Common myeloid progenitor, CD34-positive (primary cell): ENCODE results near the gene STX16.

Source experiments
- CTCF ChIA-PET: fragments of 350-600 bp; sonication (Branson Sonifier 250); formaldehyde crosslinking; loops from one replicate; lab custom pipeline; 2021; ENCODE audit warnings: antibody characterized with exemption; lab: Charles Lee
- POLR2A ChIA-PET: fragments of 350-600 bp; sonication (Branson Sonifier 250); formaldehyde crosslinking; loops from one replicate; lab custom pipeline; 2021; ENCODE audit warnings: antibody characterized with exemption; lab: Charles Lee
- DNase-seq, 3 donors: peaks; one replicate each; pipeline versions ENCODE4 v3.0.0 to v3.0.0-alpha.2; 2013
- H3K27ac ChIP-seq, 2 experiments: 1 replicate in 1 of 2; 2 replicates in 1 of 2; pipeline ENCODE4 v1.7.0; 2013; ENCODE audit warnings: inconsistent platforms in 2 of 2, low read length in 2 of 2, mild to moderate bottlenecking in 2 of 2, low read depth in 1 of 2, moderate library complexity in 1 of 2; ENCODE audit not compliant: severe bottlenecking in 2 of 2, insufficient read depth in 1 of 2, poor library complexity in 1 of 2
- H3K27me3 ChIP-seq, 5 experiments: replicated peaks in 2 of 5; 1 replicate in 3 of 5; 2 replicates in 2 of 5; pipeline versions ENCODE4 v1.6.1 to v1.7.0; 2013; ENCODE audit warnings: low read length in 4 of 5, mild to moderate bottlenecking in 2 of 5, moderate library complexity in 2 of 5, inconsistent platforms in 1 of 5; ENCODE audit not compliant: insufficient read depth in 5 of 5, control insufficient read depth in 4 of 5
- H3K36me3 ChIP-seq, 4 experiments: 1 replicate in 2 of 4; 2 replicates in 2 of 4; pipeline versions ENCODE4 v1.6.1 to v1.7.0; 2013; ENCODE audit warnings: low read length in 3 of 4, control low read depth in 1 of 4, mild to moderate bottlenecking in 1 of 4; ENCODE audit not compliant: control insufficient read depth in 4 of 4, insufficient read depth in 4 of 4
- H3K4me1 ChIP-seq, 4 experiments: 1 replicate in 3 of 4; 2 replicates in 1 of 4; pipeline versions ENCODE4 v1.6.1 to v1.7.1; 2013; ENCODE audit warnings: low read length in 3 of 4, mild to moderate bottlenecking in 3 of 4, control low read depth in 1 of 4, inconsistent platforms in 1 of 4, moderate library complexity in 1 of 4; ENCODE audit not compliant: control insufficient read depth in 4 of 4, insufficient read depth in 4 of 4; ENCODE audit errors: control extremely low read depth in 1 of 4
- H3K4me3 ChIP-seq, 7 experiments: 1 replicate in 4 of 7; 2 replicates in 3 of 7; pipeline versions ENCODE4 v1.5.1 to v1.7.0; 2013; ENCODE audit warnings: mild to moderate bottlenecking in 7 of 7, low read length in 6 of 7, moderate library complexity in 6 of 7, inconsistent platforms in 2 of 7, low read depth in 2 of 7, control low read depth in 1 of 7; ENCODE audit not compliant: insufficient read depth in 4 of 7, control insufficient read depth in 1 of 7; ENCODE audit errors: extremely low read depth in 1 of 7
- H3K9me3 ChIP-seq, 5 experiments: 1 replicate in 4 of 5; 2 replicates in 1 of 5; pipeline versions ENCODE4 v1.6.1 to v1.7.1; 2013; ENCODE audit warnings: low read length in 4 of 5, mild to moderate bottlenecking in 2 of 5, inconsistent platforms in 1 of 5, low read depth in 1 of 5, moderate library complexity in 1 of 5; ENCODE audit not compliant: control insufficient read depth in 4 of 5, insufficient read depth in 2 of 5; ENCODE audit errors: control extremely low read depth in 1 of 5
- WGBS: methylation state at CpG from one replicate; pipeline ENCODE4 v1.1.5; 2013; ENCODE audit not compliant: insufficient coverage; 5-methylcytosine and 5-hydroxymethylcytosine counted together

STX16 gene

DNA sequence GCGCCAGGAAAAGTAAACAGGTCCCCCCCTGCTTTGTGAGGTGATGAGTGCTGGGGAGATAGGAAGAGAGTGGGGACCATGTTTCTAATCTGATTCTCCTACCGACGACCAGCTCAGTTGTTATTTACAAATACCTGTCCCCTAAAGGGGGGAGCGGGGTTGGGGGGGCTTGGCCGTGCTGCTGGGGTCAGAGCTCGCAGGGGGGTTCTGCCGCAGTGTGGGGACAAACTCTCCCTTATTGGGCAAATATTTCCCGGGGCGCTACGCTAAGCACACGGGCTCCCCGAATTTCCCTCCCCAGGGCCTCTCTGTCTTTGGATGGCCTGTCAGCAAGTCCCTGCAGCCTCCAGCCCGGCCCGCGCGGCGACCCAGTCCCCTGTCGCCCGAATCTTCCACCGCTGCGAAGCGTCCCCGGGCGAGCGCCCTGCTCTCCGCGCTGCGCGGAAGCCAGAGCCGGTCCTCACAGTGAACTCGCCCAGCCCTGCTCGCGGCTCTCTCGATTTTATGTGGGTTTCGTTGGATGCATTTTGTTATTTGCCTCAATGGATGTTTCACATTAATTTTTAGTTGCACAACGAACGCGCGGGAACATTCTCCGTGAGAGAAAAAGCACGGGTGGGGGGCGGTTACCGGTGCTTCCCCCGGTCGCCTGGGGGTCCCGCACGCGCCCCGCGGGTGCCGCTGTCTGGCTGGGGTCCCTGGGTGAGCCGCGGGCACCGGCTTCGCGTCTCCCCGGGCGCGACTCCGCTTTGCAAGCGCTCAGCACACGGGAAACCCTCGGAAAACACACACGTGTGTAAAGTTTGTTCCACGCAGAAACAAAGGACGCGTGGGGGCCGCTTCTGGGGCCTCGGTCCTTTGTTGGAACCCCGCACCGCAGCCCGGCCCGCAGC, 1.5 kb upstream of the STX16 start:
- POLR2A ChIA-PET = no interaction called here
- Histone ChIP-seq H3K27ac (no peak overlapping the region), H3K36me3 (no peaks in the 10 kb centered on the region), H3K4me3 (peak overlapping the region; percentile 87 to 100 (median 97)), H3K27me3 (peaks cover 0 to 6% (median 0%) of the 10 kb centered on the region in 5 experiments), H3K4me1 (peaks cover 7 to 29% (median 21%) of the 10 kb centered on the region in 4 experiments), H3K9me3 (no peaks in the 10 kb centered on the region)
- CTCF ChIA-PET = interaction anchor here (0.8 kb wide), 2 partner anchors 189 to 558 kb away, joined by 3 to 4 read pairs; no protein-coding TSS in a partner anchor
- peak in 2 of 3 donors; percentile 41 to 64 for DNase-seq
- 5% methylated on average over 50 of the region's 73 CpGs for WGBS

- no peaks in the 10 kb centered on the region for H3K9me3 ChIP-seq
- peak overlapping the region in 1 of 2 experiments; percentile 95 for H3K27ac ChIP-seq
- peaks cover 0 to 6% (median 0%) of the 10 kb centered on the region in 5 experiments for H3K27me3 ChIP-seq
- CTCF ChIA-PET = interaction anchor here (1.1 to 2.2 kb wide), 4 partner anchors 41 to 344 kb away, joined by 3 to 13 read pairs (median 4); partner anchors contain the start of gene NPEPL1
- peaks cover 0 to 2% (median under 1%) of the 10 kb centered on the region in 4 experiments for H3K36me3 ChIP-seq
- peak in 2 of 3 donors; percentile 56 to 67 for DNase-seq
- 0% methylated on average over 30 of the region's 62 CpGs for WGBS
- peaks cover 7 to 31% (median 21%) of the 10 kb centered on the region in 4 experiments for H3K4me1 ChIP-seq
- peak overlapping the region; percentile 87 to 100 (median 97) for H3K4me3 ChIP-seq
- POLR2A ChIA-PET = interaction anchor here (0.8 kb wide), 1 partner anchor 343 kb away, joined by 4 read pairs; no protein-coding TSS in a partner anchor
These were observed 805 bp upstream of the STX16 start for GRCh38 chr20:58650181-58650775.

GRCh38 chr20:58651559-58651945, 469 bp downstream of the STX16 start:
- Histone ChIP-seq H3K27me3 (peaks cover 0 to 5% (median 0%) of the 10 kb centered on the region in 5 experiments), H3K4me1 (peaks cover 7 to 33% (median 23%) of the 10 kb centered on the region in 4 experiments), H3K9me3 (no peaks in the 10 kb centered on the region), H3K36me3 (peaks cover 0 to 7% (median 3%) of the 10 kb centered on the region in 4 experiments), H3K27ac (peak overlapping the region; percentile 86 to 95), H3K4me3 (peak overlapping the region; percentile 87 to 100 (median 97))
- CTCF ChIA-PET = interaction anchor here (0.7 to 2.2 kb wide), 8 partner anchors 8 to 345 kb away, joined by 3 to 13 read pairs (median 4); partner anchors contain the start of gene NPEPL1
- DNase-seq = peak; percentile 55 to 73 (median 59)
- 0% methylated on average over 16 of the region's 18 CpGs for WGBS
- POLR2A ChIA-PET = interaction anchor here (1.1 kb wide), 1 partner anchor 8 kb away, joined by 4 read pairs; no protein-coding TSS in a partner anchor

GRCh38 chr20:58651946-58652605, 993 bp downstream of the STX16 start:
- peak overlapping the region; percentile 86 to 95 for H3K27ac ChIP-seq
- H3K27me3 ChIP-seq = peaks cover 0 to 5% (median 0%) of the 10 kb centered on the region in 5 experiments
- H3K4me3 ChIP-seq = peak overlapping the region; percentile 87 to 100 (median 97)
- H3K36me3 ChIP-seq = peaks cover 0 to 7% (median 3%) of the 10 kb centered on the region in 4 experiments
- H3K4me1 ChIP-seq = peaks cover 7 to 33% (median 23%) of the 10 kb centered on the region in 4 experiments
- peak; percentile 91 to 95 (median 94) for DNase-seq
- H3K9me3 ChIP-seq = no peaks in the 10 kb centered on the region
- POLR2A ChIA-PET = interaction anchor here (1.1 kb wide), 1 partner anchor 8 kb away, joined by 4 read pairs; no protein-coding TSS in a partner anchor
- 0% methylated on average over 12 of the region's 30 CpGs for WGBS
- CTCF ChIA-PET = interaction anchor here (0.9 to 2.2 kb wide), 3 partner anchors 7 to 42 kb away, joined by 4 to 13 read pairs (median 4); partner anchors contain the start of gene NPEPL1

DNA sequence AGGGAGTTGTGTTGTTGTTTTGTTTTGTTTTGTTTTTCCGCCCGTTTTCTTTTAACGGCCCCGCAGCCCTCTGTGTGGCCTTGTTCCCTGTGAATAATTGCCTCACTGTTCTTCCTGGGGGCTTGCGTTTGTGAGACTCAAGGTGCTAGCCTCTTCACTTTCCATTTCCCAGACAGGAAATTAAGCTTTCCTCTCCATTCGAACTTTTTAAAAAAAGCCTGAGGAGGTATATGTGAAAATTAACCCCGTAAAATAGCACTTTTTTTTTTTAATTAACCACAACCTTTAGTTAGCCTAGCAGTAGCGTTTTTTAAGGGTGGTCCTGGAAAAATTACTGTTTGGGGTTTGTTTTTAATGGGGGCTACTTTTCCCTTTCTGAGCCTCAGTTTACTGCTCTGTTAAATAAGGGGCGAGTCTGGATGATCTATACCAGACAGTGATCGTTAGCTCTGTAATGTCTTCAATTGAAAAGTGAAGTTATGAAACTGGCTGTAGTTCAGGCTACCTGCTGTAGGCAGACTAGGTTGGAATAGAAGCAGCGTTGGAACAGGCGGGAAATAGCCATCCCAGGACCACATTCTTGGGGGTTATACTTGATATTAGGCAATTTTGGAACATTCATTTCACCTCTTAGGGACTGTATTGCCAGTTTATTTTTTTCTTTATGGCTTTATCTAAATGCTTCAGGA, 1.7 kb downstream of the STX16 start:
- peak; percentile 20 to 32 (median 26) for DNase-seq
- peaks cover 7 to 33% (median 23%) of the 10 kb centered on the region in 4 experiments for H3K4me1 ChIP-seq
- peaks cover 0 to 3% (median 0%) of the 10 kb centered on the region in 5 experiments for H3K27me3 ChIP-seq
- H3K36me3 ChIP-seq = peaks cover 0 to 7% (median 3%) of the 10 kb centered on the region in 4 experiments
- H3K9me3 ChIP-seq = no peaks in the 10 kb centered on the region
- H3K4me3 ChIP-seq = peak overlapping the region; percentile 87 to 100 (median 97)
- POLR2A ChIA-PET = no interaction called here
- H3K27ac ChIP-seq = peak overlapping the region; percentile 86 to 95
- CTCF ChIA-PET = interaction anchor here (1.0 to 2.2 kb wide), 2 partner anchors 15 to 41 kb away, joined by 4 to 13 read pairs; partner anchors contain the start of gene NPEPL1
- WGBS = 5% methylated on average over 4 of the region's 12 CpGs

- Histone ChIP-seq H3K36me3 (peaks cover 0 to 7% (median 4%) of the 10 kb centered on the region in 4 experiments), H3K4me1 (peaks cover 7 to 32% (median 24%) of the 10 kb centered on the region in 4 experiments), H3K4me3 (no peak overlapping the region), H3K27me3 (no peaks in the 10 kb centered on the region), H3K27ac (no peak overlapping the region), H3K9me3 (no peaks in the 10 kb centered on the region)
- POLR2A ChIA-PET = no interaction called here
- CTCF ChIA-PET = interaction anchor here (1.0 kb wide), 1 partner anchor 185 kb away, joined by 3 read pairs; no protein-coding TSS in a partner anchor
- DNase-seq = no peak
- no CpG with 5 or more reads among the region's 4 CpGs for WGBS
These were observed 3.3 kb downstream of the STX16 start for GRCh38 chr20:58654337-58654736.
